Measurements from ENCODE around the gene SNX24. TPM values are rescaled to one million over a fixed set of nuclear protein-coding genes. Genes with fewer than 3 reads are reported as not detected.

Gene SNX24
- total and polyA plus RNA-seq, 2 experiments from 2014 or later = 18.0 to 27.5 TPM

GRCh38 chr5:122941737-122942136 lies 96.3 kb downstream of the SNX24 start:
- Histone ChIP-seq H3K36me3 (ENCODE audit: insufficient read depth) (no peaks in the 10 kb centered on the region), H3K4me2 (no peak overlapping the region), H4K20me1 (replicated peaks; ENCODE audit: insufficient read depth) (no peaks in the 10 kb centered on the region), H2AFZ (no peak overlapping the region), H3K79me2 (replicated peaks; ENCODE audit: insufficient read depth) (no peaks in the 10 kb centered on the region), H3K4me1 (ENCODE audit: insufficient read depth) (peaks cover 14% of the 10 kb centered on the region), H3K4me3 (no peak overlapping the region), H3K27ac (ENCODE audit: low read depth) (no peak overlapping the region), H3F3A (replicated peaks; ENCODE audit: low read depth) (no peaks in the 10 kb centered on the region), H3K27me3 (ENCODE audit: insufficient read depth) (no peaks in the 10 kb centered on the region), H3K9me2 (ENCODE audit: insufficient read depth) (no peaks in the 10 kb centered on the region)
- Mint-ChIP-seq H3K4me3 (no peak overlapping the region), H3K9me3 (no peaks in the 10 kb centered on the region), H3K27ac (no peak overlapping the region), H3K27me3 (ENCODE audit: insufficient read depth, low read depth, poor library complexity) (no peaks in the 10 kb centered on the region), H3K36me3 (ENCODE audit: low read depth) (no peaks in the 10 kb centered on the region), H3K4me1 (peaks cover 18% of the 10 kb centered on the region)
- DNase-seq (ENCODE audit: low spot score) = no peak
- no peak for ATAC-seq
- TF ChIP-seq POLR2AphosphoS5 (IDR thresholded peaks at IDR 0.05; ENCODE audit: low read depth) = no peak
- no peak for TF ChIP-seq STAT1 (IDR thresholded peaks at IDR 0.05; ENCODE audit: unreplicated experiment)
- no peak for TF ChIP-seq CTCF (conservative IDR thresholded peaks at IDR 0.05; ENCODE audit: low read depth in 2 of 2)
- no peak for TF ChIP-seq CREB1 (CRISPR knock-in tag; IDR thresholded peaks at IDR 0.05; ENCODE audit: low read depth)
- no peak for TF ChIP-seq ZNF114 (CRISPR knock-in tag; IDR thresholded peaks at IDR 0.05)
- TF ChIP-seq ZNF331 (CRISPR knock-in tag; IDR thresholded peaks at IDR 0.05; ENCODE audit: low read depth) = no peak
- TF ChIP-seq NANOG (IDR thresholded peaks at IDR 0.05; ENCODE audit: borderline replicate concordance) = no peak
- no peak for TF ChIP-seq ZNF462 (CRISPR knock-in tag; IDR thresholded peaks at IDR 0.05)
- no peak for TF ChIP-seq REST (IDR thresholded peaks at IDR 0.05; ENCODE audit: unreplicated experiment)
- no peak for TF ChIP-seq ETS1 (IDR thresholded peaks at IDR 0.05)
- no peak for TF ChIP-seq EZH2 (IDR thresholded peaks at IDR 0.05; ENCODE audit: low read depth, unreplicated experiment)
- TF ChIP-seq JUNB (IDR thresholded peaks at IDR 0.05; ENCODE audit: unreplicated experiment) = no peak
- no peak for TF ChIP-seq EZH2phosphoT487 (IDR thresholded peaks at IDR 0.05; ENCODE audit: unreplicated experiment)

All from GM23338 (cell line).